Neural progenitor cell (in vitro differentiated cells): Measurements from ENCODE around the gene ZFHX3. TPM values are rescaled to one million over a fixed set of nuclear protein-coding genes. Genes with fewer than 3 reads are reported as not detected.

Experiments
- DNase-seq: peaks from one replicate; pipeline ENCODE4 v3.0.0-alpha.2; 2016; ENCODE audit warnings: low spot score
- H2AFZ ChIP-seq: fragments of 200-600 bp; sonication (generic); replicated peaks from 2 replicates; pipeline ENCODE4 v1.6.1; 2016; ENCODE audit warnings: antibody characterized with exemption
- H3F3A ChIP-seq: fragments of 200-600 bp; sonication (generic); 2 replicates; pipeline ENCODE4 v1.6.1; 2016; ENCODE audit warnings: antibody characterized with exemption, low read depth
- H3K27ac ChIP-seq: fragments of 200-600 bp; sonication (generic); 2 replicates; pipeline ENCODE4 v1.5.1; 2016; ENCODE audit warnings: mild to moderate bottlenecking
- H3K27me3 ChIP-seq: fragments of 200-600 bp; sonication (generic); 2 replicates; pipeline ENCODE4 v1.6.1; 2016; ENCODE audit warnings: mild to moderate bottlenecking, moderate library complexity
- H3K36me3 ChIP-seq: fragments of 200-600 bp; sonication (generic); 2 replicates; pipeline ENCODE4 v1.5.1; 2016
- H3K4me1 ChIP-seq: fragments of 200-600 bp; sonication (generic); 2 replicates; pipeline ENCODE4 v1.6.1; 2016; ENCODE audit warnings: mixed run types
- H3K4me2 ChIP-seq: fragments of 200-600 bp; sonication (generic); 2 replicates; pipeline ENCODE4 v1.6.1; 2016
- H3K4me3 ChIP-seq: fragments of 200-600 bp; sonication (generic); 2 replicates; pipeline ENCODE4 v1.5.1; 2016
- H3K79me2 ChIP-seq: fragments of 200-600 bp; sonication (generic); 2 replicates; pipeline ENCODE4 v1.6.1; 2016; ENCODE audit warnings: low read depth
- H3K9ac ChIP-seq: fragments of 200-600 bp; sonication (generic); 2 replicates; pipeline ENCODE4 v1.6.1; 2016
- H3K9me3 ChIP-seq: fragments of 200-600 bp; sonication (generic); 2 replicates; pipeline ENCODE4 v1.5.1; 2016; ENCODE audit warnings: low read depth
- H4K20me1 ChIP-seq: fragments of 200-600 bp; sonication (generic); 2 replicates; pipeline ENCODE4 v1.6.1; 2016; ENCODE audit warnings: low read depth
- H3K27ac Mint-ChIP-seq: 3 replicates; pipeline ENCODE4 v1.8.0; 2021; ENCODE audit warnings: mixed read lengths
- H3K27me3 Mint-ChIP-seq: 2 replicates; pipeline ENCODE4 v1.8.0; 2022; ENCODE audit warnings: low read depth, mild to moderate bottlenecking, inconsistent platforms, moderate library complexity, mixed read lengths; ENCODE audit not compliant: insufficient read depth
- H3K36me3 Mint-ChIP-seq: 3 replicates; pipeline ENCODE4 v1.8.0; 2021; ENCODE audit warnings: mixed read lengths
- H3K4me1 Mint-ChIP-seq: 3 replicates; pipeline ENCODE4 v1.8.0; 2021; ENCODE audit warnings: mixed read lengths
- H3K4me3 Mint-ChIP-seq: 3 replicates; pipeline ENCODE4 v1.8.0; 2021; ENCODE audit warnings: mild to moderate bottlenecking, moderate library complexity, mixed read lengths
- H3K9me3 Mint-ChIP-seq: 3 replicates; pipeline ENCODE4 v1.8.0; 2020; ENCODE audit warnings: mixed read lengths
- EZH2 ChIP-seq: fragments of 200-600 bp; sonication (generic); IDR thresholded peaks from 2 replicates; pipeline ENCODE4 v1.6.1; 2017; ENCODE audit warnings: antibody characterized with exemption, mild to moderate bottlenecking, moderate library complexity
- EZH2phosphoT487 ChIP-seq: fragments of 200-600 bp; sonication (generic); IDR thresholded peaks from 2 replicates; pipeline ENCODE4 v1.6.1; 2017; ENCODE audit warnings: antibody characterized with exemption
- total RNA-seq: library from RNA; depleted of rRNA; stranded (reverse); fragments of >200 nt; gene quantifications from 2 replicates; pipeline ENCODE4 v1.2.3, GENCODE V29; 2015; ENCODE audit warnings: low replicate concordance
- TF ChIP-seq, protein P1 (sequence below): fragments of 200-600 bp; sonication (generic); IDR thresholded peaks from 2 replicates; pipeline ENCODE4 v1.5.1; 2017; ENCODE audit warnings: antibody characterized with exemption, mild to moderate bottlenecking

Gene ZFHX3
- total RNA-seq, 1 donor from 2014 or later: 2.4 TPM

DNA sequence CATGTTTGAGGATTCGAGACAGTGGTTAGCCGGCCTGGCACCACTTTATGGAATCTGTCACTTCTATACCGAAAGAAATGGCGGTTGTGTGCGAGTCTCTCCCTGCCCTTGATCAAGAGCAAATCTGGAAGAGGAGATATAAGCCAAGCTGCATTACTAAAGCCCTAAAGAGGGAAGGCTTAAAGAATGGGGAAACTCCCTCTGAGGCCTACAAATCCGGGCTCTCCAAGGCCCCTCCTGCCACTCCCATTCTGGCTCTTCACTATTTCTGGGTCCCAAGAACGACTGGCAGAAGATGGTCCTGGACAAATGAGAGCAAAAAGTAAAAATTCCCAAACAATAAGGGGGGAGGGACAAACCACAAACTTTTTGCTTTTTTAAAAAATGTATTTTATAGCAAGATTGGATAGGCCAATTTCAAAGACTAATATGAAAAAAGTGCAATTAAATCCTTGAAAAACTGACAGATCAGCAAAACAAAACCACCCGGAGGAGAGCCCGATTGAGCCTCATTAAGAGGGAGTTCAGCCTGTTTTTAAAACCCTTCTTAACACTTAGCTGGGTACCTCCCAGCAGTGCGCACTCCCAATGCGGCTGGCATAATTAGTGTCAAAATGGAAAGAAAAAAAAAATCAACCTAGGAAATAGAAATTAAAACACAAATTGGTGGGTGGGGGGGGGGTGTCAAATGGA, 193.5 kb downstream of the ZFHX3 start:
- peaks cover 2% of the 10 kb centered on the region for H3K9me3 Mint-ChIP-seq
- H3K4me3 Mint-ChIP-seq: no peak overlapping the region
- Histone ChIP-seq H3K4me3 (no peak overlapping the region), H3K4me1 (peaks cover 17% of the 10 kb centered on the region), H3F3A (no peaks in the 10 kb centered on the region), H3K4me2 (no peak overlapping the region), H2AFZ (no peak overlapping the region), H3K79me2 (no peaks in the 10 kb centered on the region), H3K9me3 (no peaks in the 10 kb centered on the region), H3K27ac (no peak overlapping the region), H3K36me3 (no peaks in the 10 kb centered on the region), H4K20me1 (peaks cover 20% of the 10 kb centered on the region), H3K9ac (no peak overlapping the region), H3K27me3 (peaks cover 6% of the 10 kb centered on the region)
- TF ChIP-seq, protein P1, sequence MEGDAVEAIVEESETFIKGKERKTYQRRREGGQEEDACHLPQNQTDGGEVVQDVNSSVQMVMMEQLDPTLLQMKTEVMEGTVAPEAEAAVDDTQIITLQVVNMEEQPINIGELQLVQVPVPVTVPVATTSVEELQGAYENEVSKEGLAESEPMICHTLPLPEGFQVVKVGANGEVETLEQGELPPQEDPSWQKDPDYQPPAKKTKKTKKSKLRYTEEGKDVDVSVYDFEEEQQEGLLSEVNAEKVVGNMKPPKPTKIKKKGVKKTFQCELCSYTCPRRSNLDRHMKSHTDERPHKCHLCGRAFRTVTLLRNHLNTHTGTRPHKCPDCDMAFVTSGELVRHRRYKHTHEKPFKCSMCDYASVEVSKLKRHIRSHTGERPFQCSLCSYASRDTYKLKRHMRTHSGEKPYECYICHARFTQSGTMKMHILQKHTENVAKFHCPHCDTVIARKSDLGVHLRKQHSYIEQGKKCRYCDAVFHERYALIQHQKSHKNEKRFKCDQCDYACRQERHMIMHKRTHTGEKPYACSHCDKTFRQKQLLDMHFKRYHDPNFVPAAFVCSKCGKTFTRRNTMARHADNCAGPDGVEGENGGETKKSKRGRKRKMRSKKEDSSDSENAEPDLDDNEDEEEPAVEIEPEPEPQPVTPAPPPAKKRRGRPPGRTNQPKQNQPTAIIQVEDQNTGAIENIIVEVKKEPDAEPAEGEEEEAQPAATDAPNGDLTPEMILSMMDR: no peak
- TF ChIP-seq EZH2phosphoT487: no peak
- no peak for TF ChIP-seq EZH2
- no peak overlapping the region for H3K27ac Mint-ChIP-seq
- H3K4me1 Mint-ChIP-seq: peaks cover 52% of the 10 kb centered on the region
- H3K36me3 Mint-ChIP-seq: peaks cover 16% of the 10 kb centered on the region
- DNase-seq: no peak
- peaks cover 6% of the 10 kb centered on the region for H3K27me3 Mint-ChIP-seq

DNA sequence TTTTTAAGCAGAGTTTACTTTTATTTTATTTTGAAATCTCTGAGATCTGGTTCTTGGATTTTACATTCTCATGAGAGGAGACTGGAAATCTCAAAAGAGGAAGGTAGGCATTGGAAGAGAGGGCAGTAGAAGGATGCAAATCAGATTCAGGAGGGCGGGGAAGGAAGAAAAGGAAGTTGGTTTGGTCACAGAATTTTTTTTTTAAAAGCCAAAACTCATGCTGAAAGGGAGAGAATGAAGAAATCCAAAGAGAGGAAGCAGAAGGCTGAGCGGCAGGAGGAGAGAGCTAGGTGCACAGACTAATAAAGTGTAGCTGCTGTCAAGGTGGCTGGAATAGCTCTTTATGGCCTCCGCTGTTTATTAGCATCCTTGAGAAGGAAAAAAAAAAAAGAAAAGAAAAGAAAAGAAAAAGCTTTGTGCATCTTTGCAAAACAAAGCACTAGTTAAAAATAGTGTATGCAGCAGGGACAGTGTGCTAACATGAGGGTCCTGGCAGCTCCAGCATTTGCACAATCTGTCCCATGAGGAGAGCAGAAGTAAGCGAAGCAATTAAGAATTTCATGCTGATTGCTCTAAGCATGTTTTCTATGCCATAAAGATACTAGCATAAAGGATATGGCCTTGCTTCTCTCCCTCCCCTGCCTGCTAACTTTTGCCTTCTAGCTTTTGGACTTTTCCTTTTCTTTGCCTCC, 194.2 kb downstream of the ZFHX3 start:
- H4K20me1 ChIP-seq: peaks cover 20% of the 10 kb centered on the region
- no peaks in the 10 kb centered on the region for H3K79me2 ChIP-seq
- no peak overlapping the region for H3K9ac ChIP-seq
- Mint-ChIP-seq H3K4me3 (no peak overlapping the region), H3K27ac (no peak overlapping the region), H3K4me1 (peaks cover 52% of the 10 kb centered on the region), H3K27me3 (peaks cover 7% of the 10 kb centered on the region), H3K36me3 (peaks cover 16% of the 10 kb centered on the region), H3K9me3 (peaks cover 2% of the 10 kb centered on the region)
- no peak overlapping the region for H3K27ac ChIP-seq
- no peaks in the 10 kb centered on the region for H3F3A ChIP-seq
- no peaks in the 10 kb centered on the region for H3K36me3 ChIP-seq
- H2AFZ ChIP-seq: no peak overlapping the region
- TF ChIP-seq, protein P1: no peak
- no peak overlapping the region for H3K4me2 ChIP-seq
- no peak overlapping the region for H3K4me3 ChIP-seq
- no peaks in the 10 kb centered on the region for H3K9me3 ChIP-seq
- no peak for DNase-seq
- peaks cover 23% of the 10 kb centered on the region for H3K4me1 ChIP-seq
- no peaks in the 10 kb centered on the region for H3K27me3 ChIP-seq

DNA sequence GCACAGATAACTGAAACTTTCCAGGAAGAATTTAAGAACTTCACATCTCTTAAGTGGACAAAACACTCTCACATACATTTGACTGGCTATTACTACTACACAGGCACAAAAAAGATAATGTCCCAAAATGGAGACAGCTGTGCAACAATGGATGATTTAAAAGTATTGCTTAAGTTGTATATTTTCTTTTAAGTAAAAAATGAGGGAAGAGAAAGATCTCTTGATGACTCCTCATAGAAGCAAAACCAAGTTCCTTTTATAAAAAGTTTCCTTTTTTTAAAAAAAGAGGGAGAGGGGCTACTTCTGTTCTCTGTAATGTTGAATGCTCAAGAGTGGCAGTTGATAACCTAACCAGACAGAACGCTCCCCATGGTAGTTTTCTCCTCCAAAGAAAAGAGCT, 195.5 kb downstream of the ZFHX3 start:
- H3K27ac Mint-ChIP-seq: no peak overlapping the region
- H3K4me1 ChIP-seq: peaks cover 23% of the 10 kb centered on the region

More for the DNA sequence above, 195.5 kb downstream of the ZFHX3 start:
- no peak overlapping the region for H3K9ac ChIP-seq
- peaks cover 7% of the 10 kb centered on the region for H3K27me3 Mint-ChIP-seq
- peaks cover 11% of the 10 kb centered on the region for H3F3A ChIP-seq
- H3K4me2 ChIP-seq: no peak overlapping the region
- H3K4me1 Mint-ChIP-seq: peaks cover 50% of the 10 kb centered on the region
- no peaks in the 10 kb centered on the region for H3K9me3 ChIP-seq
- no peak overlapping the region for H3K4me3 Mint-ChIP-seq
- TF ChIP-seq EZH2 (no peak), EZH2phosphoT487 (no peak)
- TF ChIP-seq, protein P1: no peak
- H3K79me2 ChIP-seq: no peaks in the 10 kb centered on the region
- H3K27me3 ChIP-seq: no peaks in the 10 kb centered on the region
- H3K36me3 ChIP-seq: no peaks in the 10 kb centered on the region
- no peak overlapping the region for H3K4me3 ChIP-seq
- H3K9me3 Mint-ChIP-seq: peaks cover 2% of the 10 kb centered on the region
- DNase-seq: no peak
- H4K20me1 ChIP-seq: peaks cover 9% of the 10 kb centered on the region
- peaks cover 16% of the 10 kb centered on the region for H3K36me3 Mint-ChIP-seq
- H3K27ac ChIP-seq: no peak overlapping the region
- no peak overlapping the region for H2AFZ ChIP-seq
